ENCODE data around the gene HHIPL2.

Gene HHIPL2

GRCh38 chr1:222579316-222579715, 31.4 kb upstream of the HHIPL2 start:
- Histone ChIP-seq H3K9ac (ENCODE audit: low read depth, low read length, poor library complexity, severe bottlenecking) (no peak overlapping the region), H3K36me3 (ENCODE audit: insufficient read depth, low read length) (peaks cover 47% of the 10 kb centered on the region; the same call in 1 of the 2 replicates), H3K9me2 (replicated peaks; ENCODE audit: low read depth, low read length) (no peaks in the 10 kb centered on the region), H3F3A (ENCODE audit: low read depth) (no peaks in the 10 kb centered on the region), H4K20me1 (ENCODE audit: insufficient read depth, low read length, poor library complexity, severe bottlenecking) (no peaks in the 10 kb centered on the region), H3K4me2 (ENCODE audit: low read depth, low read length, poor library complexity, severe bottlenecking) (no peak overlapping the region), H3K4me3 (ENCODE audit: low read length, poor library complexity, severe bottlenecking) (no peak overlapping the region), H3K4me1 (ENCODE audit: insufficient read depth, low read length, poor library complexity, severe bottlenecking) (peaks cover 4% of the 10 kb centered on the region), H2AFZ (ENCODE audit: low read length) (no peak overlapping the region), H3K9me3 (ENCODE audit: insufficient read depth, low read depth, low read length) (no peaks in the 10 kb centered on the region), H3K79me2 (ENCODE audit: insufficient read depth, low read length) (0 out of 2 replicates have a peak, but pooled peaks cover 8% of the 10 kb centered on the region), H3K27me3 (ENCODE audit: insufficient read depth, low read length, poor library complexity, severe bottlenecking) (no peaks in the 10 kb centered on the region)
- TF ChIP-seq EZH2phosphoT487 (IDR thresholded peaks at IDR 0.05; ENCODE audit: borderline replicate concordance), result no peak
- TF ChIP-seq CTCF (conservative IDR thresholded peaks at IDR 0.05; ENCODE audit: low read length), result no peak

GRCh38 chr1:222570837-222571236, 22.9 kb upstream of the HHIPL2 start:
- no peak overlapping the region for H2AFZ ChIP-seq (ENCODE audit: low read length)
- H3K4me3 ChIP-seq (ENCODE audit: low read length, poor library complexity, severe bottlenecking), result no peak overlapping the region
- H3F3A ChIP-seq (ENCODE audit: low read depth), result no peaks in the 10 kb centered on the region
- H3K4me1 ChIP-seq (ENCODE audit: insufficient read depth, low read length, poor library complexity, severe bottlenecking), result no peaks in the 10 kb centered on the region
- no peak overlapping the region for H3K4me2 ChIP-seq (ENCODE audit: low read depth, low read length, poor library complexity, severe bottlenecking)
- TF ChIP-seq CTCF (conservative IDR thresholded peaks at IDR 0.05; ENCODE audit: low read length), result no peak
- no peak for TF ChIP-seq EZH2phosphoT487 (IDR thresholded peaks at IDR 0.05; ENCODE audit: borderline replicate concordance)
- no peak overlapping the region for H3K9ac ChIP-seq (ENCODE audit: low read depth, low read length, poor library complexity, severe bottlenecking)
- no peaks in the 10 kb centered on the region for H3K9me3 ChIP-seq (ENCODE audit: insufficient read depth, low read depth, low read length)
- H4K20me1 ChIP-seq (ENCODE audit: insufficient read depth, low read length, poor library complexity, severe bottlenecking), result no peaks in the 10 kb centered on the region
- no peaks in the 10 kb centered on the region for H3K27me3 ChIP-seq (ENCODE audit: insufficient read depth, low read length, poor library complexity, severe bottlenecking)
- peaks cover 43% of the 10 kb centered on the region; the same call in 1 of the 2 replicates for H3K36me3 ChIP-seq (ENCODE audit: insufficient read depth, low read length)
- no peaks in the 10 kb centered on the region for H3K9me2 ChIP-seq (replicated peaks; ENCODE audit: low read depth, low read length)
- H3K79me2 ChIP-seq (ENCODE audit: insufficient read depth, low read length), result no peaks in the 10 kb centered on the region

- Histone ChIP-seq H3K4me1 (ENCODE audit: insufficient read depth, low read length, poor library complexity, severe bottlenecking) (no peaks in the 10 kb centered on the region), H3K36me3 (ENCODE audit: insufficient read depth, low read length) (peaks cover 62% of the 10 kb centered on the region), H3K79me2 (ENCODE audit: insufficient read depth, low read length) (no peaks in the 10 kb centered on the region)
These were observed 13.8 kb upstream of the HHIPL2 start for GRCh38 chr1:222561656-222562055.

More at GRCh38 chr1:222561656-222562055, 13.8 kb upstream of the HHIPL2 start:
- no peak overlapping the region for H3K4me3 ChIP-seq (ENCODE audit: low read length, poor library complexity, severe bottlenecking)
- no peak overlapping the region for H3K9ac ChIP-seq (ENCODE audit: low read depth, low read length, poor library complexity, severe bottlenecking)
- H4K20me1 ChIP-seq (ENCODE audit: insufficient read depth, low read length, poor library complexity, severe bottlenecking), result no peaks in the 10 kb centered on the region
- H2AFZ ChIP-seq (ENCODE audit: low read length), result no peak overlapping the region
- H3K9me2 ChIP-seq (replicated peaks; ENCODE audit: low read depth, low read length), result no peaks in the 10 kb centered on the region
- no peaks in the 10 kb centered on the region for H3F3A ChIP-seq (ENCODE audit: low read depth)
- H3K27me3 ChIP-seq (ENCODE audit: insufficient read depth, low read length, poor library complexity, severe bottlenecking), result no peaks in the 10 kb centered on the region
- no peak overlapping the region for H3K4me2 ChIP-seq (ENCODE audit: low read depth, low read length, poor library complexity, severe bottlenecking)
- no peaks in the 10 kb centered on the region for H3K9me3 ChIP-seq (ENCODE audit: insufficient read depth, low read depth, low read length)
- TF ChIP-seq CTCF (conservative IDR thresholded peaks at IDR 0.05; ENCODE audit: low read length) (0 out of 2 replicates have a peak, but pooled peaks have one; percentile 7), EZH2phosphoT487 (IDR thresholded peaks at IDR 0.05; ENCODE audit: borderline replicate concordance) (no peak)

Measured in Loucy (cell line).